ENCODE results near the gene RPS4Y2.

- TF ChIP-seq CTCF (IDR thresholded peaks at IDR 0.05) (no peak), POLR2A (IDR thresholded peaks at IDR 0.05) (no peak)
Measured at GRCh38 chrY:20765117-20765516, 9.2 kb downstream of the RPS4Y2 start.

Data from thyroid gland (tissue), 4 donors.